COLO668 (cell line): ENCODE measurements around the gene ANKRD28.

ENCODE experiments used
- DNase-seq: peaks from one replicate; lab custom pipeline; 2025; ENCODE audit not compliant: unreplicated experiment; lab: John Stamatoyannopoulos, UW

ANKRD28 gene

GRCh38 chr3:15728766-15729165, 69.0 kb downstream of the ANKRD28 start:
- DNase-seq, result no peak

GRCh38 chr3:15726881-15727280, 70.9 kb downstream of the ANKRD28 start:
- no peak for DNase-seq

- DNase-seq, result no peak
Measured at GRCh38 chr3:15726043-15726442, 71.7 kb downstream of the ANKRD28 start.

- DNase-seq, result no peak
Measured at GRCh38 chr3:15724446-15724845, 73.3 kb downstream of the ANKRD28 start.

- DNase-seq, result no peak
Measured at GRCh38 chr3:15723624-15723884, 74.2 kb downstream of the ANKRD28 start.

- no peak for DNase-seq
Measured at GRCh38 chr3:15722877-15723623, 74.7 kb downstream of the ANKRD28 start.

GRCh38 chr3:15716178-15716577, 81.6 kb downstream of the ANKRD28 start:
- no peak for DNase-seq

- no peak for DNase-seq
Measured at GRCh38 chr3:15714448-15714847, 83.3 kb downstream of the ANKRD28 start.

- DNase-seq, result no peak
Measured at GRCh38 chr3:15713364-15713763, 84.4 kb downstream of the ANKRD28 start.

- no peak for DNase-seq
Measured at GRCh38 chr3:15711281-15711680, 86.5 kb downstream of the ANKRD28 start.

- no peak for DNase-seq
Measured at GRCh38 chr3:15708882-15709677, 88.7 kb downstream of the ANKRD28 start.

GRCh38 chr3:15707779-15708178, 90.0 kb downstream of the ANKRD28 start:
- no peak for DNase-seq

- DNase-seq, result no peak
Measured at GRCh38 chr3:15703346-15703745, 94.4 kb downstream of the ANKRD28 start.

GRCh38 chr3:15694628-15695027, 103.2 kb downstream of the ANKRD28 start:
- no peak for DNase-seq

GRCh38 chr3:15693355-15693754, 104.4 kb downstream of the ANKRD28 start:
- DNase-seq, result no peak

GRCh38 chr3:15690748-15691147, 107.0 kb downstream of the ANKRD28 start:
- DNase-seq, result no peak

GRCh38 chr3:15690230-15690629, 107.5 kb downstream of the ANKRD28 start:
- DNase-seq, result no peak

- no peak for DNase-seq
Measured at GRCh38 chr3:15685927-15686326, 111.9 kb downstream of the ANKRD28 start.

GRCh38 chr3:15683253-15683652, 114.5 kb downstream of the ANKRD28 start:
- no peak for DNase-seq

- no peak for DNase-seq
Measured at GRCh38 chr3:15682561-15683185, 115.1 kb downstream of the ANKRD28 start.

- DNase-seq, result no peak
Measured at GRCh38 chr3:15681668-15682067, 116.1 kb downstream of the ANKRD28 start.

- no peak for DNase-seq
Measured at GRCh38 chr3:15679306-15679705, 118.5 kb downstream of the ANKRD28 start.
